NCI-H748 (cell line): ENCODE results near the gene CDC23.
"Not testable (repeated sequence)": the region's sequence is repeated elsewhere in the genome, so short reads cannot be mapped to it uniquely, and the experiment has no call there.

Experiments
- DNase-seq: peaks from one replicate; lab custom pipeline; 2025; ENCODE audit not compliant: unreplicated experiment; lab: John Stamatoyannopoulos, UW

Gene CDC23

GRCh38 chr5:138216799-138217198 is 3.7 kb upstream of the CDC23 start:
- DNase-seq: no peak

- DNase-seq: peak; percentile 53
Observed at GRCh38 chr5:138212828-138213160, 329 bp downstream of the CDC23 start.

- no peak for DNase-seq
Observed at GRCh38 chr5:138210985-138211384, 2.1 kb downstream of the CDC23 start.

GRCh38 chr5:138193859-138194258 is 19.3 kb downstream of the CDC23 start:
- DNase-seq: not testable (repeated sequence)

GRCh38 chr5:138192826-138193225 is 20.3 kb downstream of the CDC23 start:
- DNase-seq: no peak

- DNase-seq: no peak
Observed at GRCh38 chr5:138188626-138189025, 24.5 kb downstream of the CDC23 start.

- no peak for DNase-seq
Observed at GRCh38 chr5:138186002-138186447, 27.1 kb downstream of the CDC23 start.

- no peak for DNase-seq
Observed at GRCh38 chr5:138182808-138183207, 30.3 kb downstream of the CDC23 start.

GRCh38 chr5:138180841-138181240 is 32.3 kb downstream of the CDC23 start:
- DNase-seq: no peak

- DNase-seq: peak; percentile 79
Observed at GRCh38 chr5:138180183-138180782, 32.8 kb downstream of the CDC23 start.

GRCh38 chr5:138179277-138179857 is 33.8 kb downstream of the CDC23 start:
- peak; percentile 37 for DNase-seq

GRCh38 chr5:138178516-138179276 is 34.4 kb downstream of the CDC23 start, which contains the start of the genes BRD8 and KIF20A:
BRD8 (minus strand) TSS chr5:138178630; CDS start chr5:138178614, 16 bp downstream.
KIF20A (plus strand) TSS chr5:138179112; CDS start chr5:138179681, 569 bp downstream.
- peak; percentile 98 for DNase-seq

- DNase-seq: peak; percentile 44
Observed at GRCh38 chr5:138177941-138178515, 35.1 kb downstream of the CDC23 start.

GRCh38 chr5:138170299-138170698 is 42.8 kb downstream of the CDC23 start:
- no peak for DNase-seq

GRCh38 chr5:138169124-138169523 is 44.0 kb downstream of the CDC23 start:
- DNase-seq: no peak

GRCh38 chr5:138163721-138164120 is 49.4 kb downstream of the CDC23 start:
- DNase-seq: no peak

- DNase-seq: no peak
Observed at GRCh38 chr5:138160706-138161105, 52.4 kb downstream of the CDC23 start.

GRCh38 chr5:138159666-138160065 is 53.5 kb downstream of the CDC23 start:
- no peak for DNase-seq

GRCh38 chr5:138157626-138158025 is 55.5 kb downstream of the CDC23 start:
- no peak for DNase-seq

GRCh38 chr5:138155977-138156376 is 57.1 kb downstream of the CDC23 start:
- not testable (repeated sequence) for DNase-seq

GRCh38 chr5:138149530-138149929 is 63.6 kb downstream of the CDC23 start:
- DNase-seq: no peak

- no peak for DNase-seq
Observed at GRCh38 chr5:138148811-138149210, 64.3 kb downstream of the CDC23 start.
